Measurements from ENCODE around the gene POLRMT.

Gene POLRMT

GRCh38 chr19:570251-570686 is 63.1 kb downstream of the POLRMT start:
- no peak for DNase-seq (ENCODE audit: low read depth)
- H3K4me3 ChIP-seq (ENCODE audit: low read length) = no peak overlapping the region
- TF ChIP-seq CTCF (conservative IDR thresholded peaks at IDR 0.05; ENCODE audit: low read depth, low read length) = no peak

- no peak overlapping the region for H3K4me3 ChIP-seq (ENCODE audit: low read length)
- no peak for TF ChIP-seq CTCF (conservative IDR thresholded peaks at IDR 0.05; ENCODE audit: low read depth, low read length)
- DNase-seq (ENCODE audit: low read depth) = no peak
Measured at GRCh38 chr19:567296-567900, 65.9 kb downstream of the POLRMT start.

Measured in retinal pigment epithelial cell (primary cell).